IMR-90 (cell line): Measurements from ENCODE around the gene C9orf78. TPM values are rescaled to one million over a fixed set of nuclear protein-coding genes. Genes with fewer than 3 reads are reported as not detected.

Source experiments
- ATAC-seq: fragments of 200-7000 bp; cut with Tn5 transposase; 2 replicates; pipeline ENCODE4 v1.9.1; 2020; ENCODE audit warnings: low read depth, mild to moderate bottlenecking, moderate library complexity
- BruUV-seq: library from RNA; stranded (reverse); fragments of 400-500 nt; replicated peaks from 2 replicates; lab custom pipeline; 2021; lab: Mats Ljungman, UMichigan
- CTCF ChIA-PET: fragments of 300-600 bp; formaldehyde crosslinking; extraction: SDS; loops from one replicate; lab custom pipeline; 2021; ENCODE audit warnings: antibody characterized with exemption; lab: Yijun Ruan, JAX
- POLR2A ChIA-PET: fragments of 300-600 bp; sonication (Branson Sonifier 250); formaldehyde crosslinking; loops from one replicate; lab custom pipeline; 2022; ENCODE audit warnings: antibody characterized with exemption; ENCODE audit not compliant: unreplicated experiment; lab: Charles Lee
- DNase-seq: peaks from one replicate; pipeline ENCODE4 v3.0.0; 2013
- H2AFZ ChIP-seq: replicated peaks from 2 replicates; pipeline ENCODE3; 2013; ENCODE audit warnings: low read length, mild to moderate bottlenecking; ENCODE audit not compliant: poor library complexity
- H2AK5ac ChIP-seq: 2 replicates; pipeline ENCODE4 v1.6.1; 2013; ENCODE audit warnings: low read depth, low read length, inconsistent platforms
- H2AK9ac ChIP-seq: replicated peaks from 2 replicates; pipeline ENCODE3; 2013; ENCODE audit warnings: mild to moderate bottlenecking, low read depth, low read length, moderate library complexity; ENCODE audit not compliant: poor library complexity
- H2BK120ac ChIP-seq: 2 replicates; pipeline ENCODE4 v1.6.1; 2013; ENCODE audit warnings: low read depth, low read length, inconsistent platforms
- H2BK15ac ChIP-seq: 3 replicates; pipeline ENCODE4 v1.6.1; 2013; ENCODE audit warnings: low read depth, low read length, inconsistent platforms
- H2BK20ac ChIP-seq: 2 replicates; pipeline ENCODE4 v1.6.1; 2013; ENCODE audit warnings: low read depth, mild to moderate bottlenecking, inconsistent platforms, low read length, moderate library complexity
- H2BK5ac ChIP-seq: 2 replicates; pipeline ENCODE4 v1.6.1; 2013; ENCODE audit warnings: mild to moderate bottlenecking, low read depth, low read length, inconsistent platforms; ENCODE audit not compliant: poor library complexity, severe bottlenecking
- H3K14ac ChIP-seq: replicated peaks from 2 replicates; pipeline ENCODE4 v1.6.1; 2013; ENCODE audit warnings: low read depth, low read length, inconsistent platforms
- H3K18ac ChIP-seq: 2 replicates; pipeline ENCODE4 v1.6.1; 2013; ENCODE audit warnings: low read depth, low read length, control low read depth
- H3K23ac ChIP-seq: 2 replicates; pipeline ENCODE4 v1.6.1; 2013; ENCODE audit warnings: low read depth, low read length, inconsistent platforms
- H3K27ac ChIP-seq: 2 replicates; pipeline ENCODE4 v1.5.1; 2013; ENCODE audit warnings: mild to moderate bottlenecking, control low read depth, low read length; ENCODE audit not compliant: insufficient read depth
- H3K27me3 ChIP-seq: 2 replicates; pipeline ENCODE4 v1.6.1; 2013; ENCODE audit warnings: low read length; ENCODE audit not compliant: control insufficient read depth, insufficient read depth
- H3K36me3 ChIP-seq: 2 replicates; pipeline ENCODE4 v1.6.1; 2013; ENCODE audit warnings: low read length, mixed read lengths; ENCODE audit not compliant: control insufficient read depth, insufficient read depth
- H3K4ac ChIP-seq: 2 replicates; pipeline ENCODE4 v1.6.1; 2013; ENCODE audit warnings: low read depth, low read length, inconsistent platforms
- H3K4me1 ChIP-seq: 2 replicates; pipeline ENCODE4 v1.6.1; 2013; ENCODE audit warnings: low read length, mixed read lengths; ENCODE audit not compliant: control insufficient read depth, insufficient read depth
- H3K4me2 ChIP-seq: 2 replicates; pipeline ENCODE4 v1.6.1; 2013; ENCODE audit warnings: low read depth, mild to moderate bottlenecking, control low read depth, low read length, moderate library complexity
- H3K4me3 ChIP-seq: 2 replicates; pipeline ENCODE4 v1.5.1; 2013; ENCODE audit warnings: low read depth, mild to moderate bottlenecking, control low read depth, low read length, moderate library complexity; ENCODE audit not compliant: insufficient read depth
- H3K56ac ChIP-seq: 2 replicates; pipeline ENCODE4 v1.6.1; 2013; ENCODE audit warnings: low read length, inconsistent platforms; ENCODE audit not compliant: insufficient read depth; ENCODE audit errors: extremely low read depth
- H3K79me1 ChIP-seq, 2 experiments: 2 replicates each; pipeline ENCODE4 v1.6.1; 2013; ENCODE audit warnings: low read length in 2 of 2, inconsistent platforms in 1 of 2, low read depth in 1 of 2
- H3K9ac ChIP-seq: 2 replicates; pipeline ENCODE4 v1.6.1; 2013; ENCODE audit warnings: low read depth, low read length, control low read depth
- H3K9me1 ChIP-seq: 2 replicates; pipeline ENCODE4 v1.6.1; 2013; ENCODE audit warnings: low read length, inconsistent platforms; ENCODE audit not compliant: insufficient read depth
- H3K9me3 ChIP-seq: 2 replicates; pipeline ENCODE4 v1.6.1; 2013; ENCODE audit warnings: low read length; ENCODE audit not compliant: control insufficient read depth, insufficient read depth
- H4K20me1 ChIP-seq: 2 replicates; pipeline ENCODE4 v1.6.1; 2013; ENCODE audit warnings: low read length, inconsistent platforms; ENCODE audit not compliant: insufficient read depth
- H4K5ac ChIP-seq: 2 replicates; pipeline ENCODE4 v1.6.1; 2013; ENCODE audit warnings: mild to moderate bottlenecking, low read depth, low read length, control low read depth
- H4K8ac ChIP-seq, 2 experiments: 2 replicates each; pipeline ENCODE4 v1.6.1; 2013; ENCODE audit warnings: low read depth in 2 of 2, low read length in 2 of 2, control low read depth in 1 of 2, inconsistent platforms in 1 of 2
- H4K91ac ChIP-seq: 2 replicates; pipeline ENCODE4 v1.6.1; 2013; ENCODE audit warnings: low read depth, low read length, inconsistent platforms; ENCODE audit not compliant: insufficient read depth
- BHLHE40 ChIP-seq: fragments of 150-350 bp; IDR thresholded peaks from 2 replicates; pipeline ENCODE4 v1.6.1; 2016; ENCODE audit warnings: mild to moderate bottlenecking, low read depth, low read length
- CEBPB ChIP-seq: IDR thresholded peaks from 2 replicates; pipeline ENCODE4 v1.6.1; 2012; ENCODE audit warnings: low read depth, low read length, improper control_type of control experiment
- CHD1 ChIP-seq: IDR thresholded peaks from 2 replicates; pipeline ENCODE4 v1.6.1; 2012; ENCODE audit warnings: low read depth, low read length, improper control_type of control experiment
- FOS ChIP-seq: fragments of 150-350 bp; IDR thresholded peaks from 2 replicates; pipeline ENCODE4 v1.6.1; 2016; ENCODE audit warnings: low read depth, low read length
- MAFK ChIP-seq: IDR thresholded peaks from 2 replicates; pipeline ENCODE4 v1.6.1; 2012; ENCODE audit warnings: low read depth, low read length, improper control_type of control experiment
- MAZ ChIP-seq: IDR thresholded peaks from 2 replicates; pipeline ENCODE4 v1.6.1; 2012; ENCODE audit warnings: low read depth, mild to moderate bottlenecking, low read length, improper control_type of control experiment, moderate library complexity, borderline replicate concordance
- MXI1 ChIP-seq: IDR thresholded peaks from 2 replicates; pipeline ENCODE4 v1.6.1; 2012; ENCODE audit warnings: low read depth, mild to moderate bottlenecking, low read length, moderate library complexity, borderline replicate concordance
- NFE2L2 ChIP-seq: fragments of 150-350 bp; IDR thresholded peaks from 2 replicates; pipeline ENCODE4 v1.6.1; 2016; ENCODE audit warnings: low read depth, mild to moderate bottlenecking, low read length
- POLR2A ChIP-seq: IDR thresholded peaks from 2 replicates; pipeline ENCODE4 v1.6.1; 2012; ENCODE audit warnings: mild to moderate bottlenecking, low read depth, low read length
- RAD21 ChIP-seq: IDR thresholded peaks from 2 replicates; pipeline ENCODE4 v1.6.1; 2012; ENCODE audit warnings: low read length, improper control_type of control experiment
- RCOR1 ChIP-seq: IDR thresholded peaks from 2 replicates; pipeline ENCODE4 v1.6.1; 2012; ENCODE audit warnings: mild to moderate bottlenecking, low read length, improper control_type of control experiment; ENCODE audit not compliant: insufficient replicate concordance
- RFX5 ChIP-seq: IDR thresholded peaks from 2 replicates; pipeline ENCODE4 v1.8.0; 2012; ENCODE audit warnings: low read depth, mild to moderate bottlenecking, low read length, moderate library complexity
- SMC3 ChIP-seq: fragments of 150-350 bp; IDR thresholded peaks from 2 replicates; pipeline ENCODE4 v1.6.1; 2016; ENCODE audit warnings: low read depth, mild to moderate bottlenecking, antibody characterized with exemption, low read length, moderate library complexity
- WGBS, 2 experiments: methylation state at CpG; one replicate each; pipeline versions ENCODE4 v1.1.5 to v1.1.7; 2013; ENCODE audit warnings: missing lambda C conversion rate in 2 of 2; ENCODE audit not compliant: insufficient read length in 1 of 2; ENCODE audit errors: extremely low coverage in 2 of 2; 5-methylcytosine and 5-hydroxymethylcytosine counted together
- dilution Hi-C: fragments of 300-500 bp; cut with HindIII; formaldehyde crosslinking; loops from one replicate; pipeline ENCODE4 v1.14.3; 2018; ENCODE audit warnings: low sequenced_read_pairs; ENCODE audit not compliant: unreplicated experiment
- in situ Hi-C: fragments of 300-500 bp; cut with MboI; formaldehyde crosslinking; loops from 3 replicates; pipeline ENCODE4 v1.14.3; 2019; ENCODE audit warnings: low sequenced_read_pairs, inconsistent platforms, mixed read lengths
- intact Hi-C: fragments of 100-400 bp; cut with micrococcal nuclease; formaldehyde crosslinking; loops from 2 replicates; pipeline ENCODE4 v1.10.0; 2022
- polyA plus RNA-seq, 3 experiments: library from polyadenylated mRNA; depleted of rRNA; stranded (reverse); fragments of >200 nt; gene quantifications; 2 replicates each; pipeline ENCODE4 v1.2.3, GENCODE V29; 2012; ENCODE audit warnings: low replicate concordance in 1 of 3
- total RNA-seq: library from RNA; depleted of rRNA; stranded (reverse); fragments of >200 nt; gene quantifications from 2 replicates; pipeline ENCODE4 v1.2.3, GENCODE V29; 2012
- TF ChIP-seq, protein P1 (sequence below): fragments of 150-350 bp; IDR thresholded peaks from 2 replicates; pipeline ENCODE4 v1.6.1; 2017; ENCODE audit warnings: mild to moderate bottlenecking, antibody characterized with exemption, low read length, low read depth
- TF ChIP-seq, protein P2 (sequence below): fragments of 150-350 bp; IDR thresholded peaks from 2 replicates; pipeline ENCODE4 v1.6.1; 2016; ENCODE audit warnings: low read depth, mild to moderate bottlenecking, low read length, moderate library complexity, borderline replicate concordance
- TF ChIP-seq, protein P3 (sequence below): conservative IDR thresholded peaks from 2 replicates; pipeline ENCODE4 v1.5.1; 2012; ENCODE audit warnings: mild to moderate bottlenecking, low read depth, low read length, improper control_type of control experiment

Gene C9orf78
- total and polyA plus RNA-seq, 2 of the 4 experiments (the other 2 are of a cell fraction): 29.8 to 46.0 TPM

DNA sequence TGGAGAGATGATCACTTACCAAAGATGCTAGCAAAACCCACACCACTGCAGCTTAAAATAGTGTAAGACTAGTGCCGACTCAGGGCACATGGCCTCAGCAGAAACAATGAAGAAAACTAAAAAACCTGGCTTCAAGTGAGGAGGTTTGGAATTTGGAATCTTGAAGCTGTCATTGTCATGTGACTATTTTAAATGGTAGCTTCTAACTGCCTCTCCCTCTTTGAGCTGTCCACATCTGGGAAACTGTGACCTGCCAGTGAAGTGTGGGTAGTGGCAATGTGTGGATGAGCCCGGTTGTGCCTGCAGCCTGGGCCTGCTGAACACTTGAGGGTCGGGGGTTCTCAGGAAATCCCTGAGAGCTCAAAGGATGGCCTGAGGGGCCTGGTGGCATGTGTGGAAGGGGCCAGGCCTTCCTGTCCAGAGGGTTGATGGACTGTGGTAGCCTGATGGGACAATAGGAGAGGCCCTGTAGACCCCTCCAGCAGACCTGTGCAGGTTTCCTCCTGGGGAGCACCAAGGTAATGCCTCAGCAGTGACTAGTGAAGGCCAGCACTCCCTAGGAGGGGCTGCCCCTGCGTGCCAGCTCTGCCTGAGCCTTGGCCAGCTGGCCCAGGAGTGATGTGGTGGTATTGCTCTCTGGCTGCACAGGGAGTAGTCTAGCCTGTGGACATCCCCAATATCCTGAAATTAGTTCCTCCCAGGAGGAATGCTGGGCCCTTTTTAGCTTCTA lies 13.8 kb upstream of the C9orf78 start:
- H3K9me1 ChIP-seq: peaks cover 3% of the 10 kb centered on the region; the same call in 1 of the 2 replicates
- no peaks in the 10 kb centered on the region for H3K4me1 ChIP-seq
- H2BK120ac ChIP-seq: no peak overlapping the region
- no peak overlapping the region for H3K4me2 ChIP-seq
- no peak overlapping the region for H3K4ac ChIP-seq
- H3K79me1 ChIP-seq: 0 out of 4 replicates have a peak, but pooled peaks cover 0 to 3% of the 10 kb centered on the region in 2 experiments
- dilution Hi-C loops (no loop called here), in situ Hi-C loops (no loop called here), intact Hi-C loops (no loop called here)
- no peak overlapping the region for H3K14ac ChIP-seq
- no peak overlapping the region for H3K4me3 ChIP-seq
- H2BK15ac ChIP-seq: no peak overlapping the region
- no peak overlapping the region for H2BK5ac ChIP-seq
- no peak overlapping the region for H3K56ac ChIP-seq
- peaks cover 4% of the 10 kb centered on the region; the same call in 1 of the 2 replicates for H4K20me1 ChIP-seq
- no peak overlapping the region for H4K5ac ChIP-seq
- no peak overlapping the region for H2BK20ac ChIP-seq
- no peak overlapping the region for H3K9ac ChIP-seq
- H3K9me3 ChIP-seq: no peaks in the 10 kb centered on the region
- no peak overlapping the region for H2AFZ ChIP-seq
- no CpG with 5 or more reads among the region's 4 CpGs for WGBS, 2 experiments
- H2AK5ac ChIP-seq: no peak overlapping the region
- H2AK9ac ChIP-seq: no peak overlapping the region
- no peak for DNase-seq
- ChIA-PET CTCF (no interaction called here), POLR2A (no interaction called here)
- H3K27ac ChIP-seq: no peak overlapping the region
- no peak for ATAC-seq
- TF ChIP-seq, protein P1, sequence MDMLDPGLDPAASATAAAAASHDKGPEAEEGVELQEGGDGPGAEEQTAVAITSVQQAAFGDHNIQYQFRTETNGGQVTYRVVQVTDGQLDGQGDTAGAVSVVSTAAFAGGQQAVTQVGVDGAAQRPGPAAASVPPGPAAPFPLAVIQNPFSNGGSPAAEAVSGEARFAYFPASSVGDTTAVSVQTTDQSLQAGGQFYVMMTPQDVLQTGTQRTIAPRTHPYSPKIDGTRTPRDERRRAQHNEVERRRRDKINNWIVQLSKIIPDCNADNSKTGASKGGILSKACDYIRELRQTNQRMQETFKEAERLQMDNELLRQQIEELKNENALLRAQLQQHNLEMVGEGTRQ: no peak
- no peak for TF ChIP-seq RFX5
- TF ChIP-seq, protein P2, sequence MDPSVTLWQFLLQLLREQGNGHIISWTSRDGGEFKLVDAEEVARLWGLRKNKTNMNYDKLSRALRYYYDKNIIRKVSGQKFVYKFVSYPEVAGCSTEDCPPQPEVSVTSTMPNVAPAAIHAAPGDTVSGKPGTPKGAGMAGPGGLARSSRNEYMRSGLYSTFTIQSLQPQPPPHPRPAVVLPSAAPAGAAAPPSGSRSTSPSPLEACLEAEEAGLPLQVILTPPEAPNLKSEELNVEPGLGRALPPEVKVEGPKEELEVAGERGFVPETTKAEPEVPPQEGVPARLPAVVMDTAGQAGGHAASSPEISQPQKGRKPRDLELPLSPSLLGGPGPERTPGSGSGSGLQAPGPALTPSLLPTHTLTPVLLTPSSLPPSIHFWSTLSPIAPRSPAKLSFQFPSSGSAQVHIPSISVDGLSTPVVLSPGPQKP: no peak
- TF ChIP-seq SMC3: no peak
- no peak for TF ChIP-seq MAZ
- no peak for TF ChIP-seq RAD21
- TF ChIP-seq BHLHE40: no peak
- TF ChIP-seq NFE2L2: no peak
- TF ChIP-seq RCOR1: no peak
- no peak for TF ChIP-seq FOS
- TF ChIP-seq POLR2A: no peak
- TF ChIP-seq, protein P3, sequence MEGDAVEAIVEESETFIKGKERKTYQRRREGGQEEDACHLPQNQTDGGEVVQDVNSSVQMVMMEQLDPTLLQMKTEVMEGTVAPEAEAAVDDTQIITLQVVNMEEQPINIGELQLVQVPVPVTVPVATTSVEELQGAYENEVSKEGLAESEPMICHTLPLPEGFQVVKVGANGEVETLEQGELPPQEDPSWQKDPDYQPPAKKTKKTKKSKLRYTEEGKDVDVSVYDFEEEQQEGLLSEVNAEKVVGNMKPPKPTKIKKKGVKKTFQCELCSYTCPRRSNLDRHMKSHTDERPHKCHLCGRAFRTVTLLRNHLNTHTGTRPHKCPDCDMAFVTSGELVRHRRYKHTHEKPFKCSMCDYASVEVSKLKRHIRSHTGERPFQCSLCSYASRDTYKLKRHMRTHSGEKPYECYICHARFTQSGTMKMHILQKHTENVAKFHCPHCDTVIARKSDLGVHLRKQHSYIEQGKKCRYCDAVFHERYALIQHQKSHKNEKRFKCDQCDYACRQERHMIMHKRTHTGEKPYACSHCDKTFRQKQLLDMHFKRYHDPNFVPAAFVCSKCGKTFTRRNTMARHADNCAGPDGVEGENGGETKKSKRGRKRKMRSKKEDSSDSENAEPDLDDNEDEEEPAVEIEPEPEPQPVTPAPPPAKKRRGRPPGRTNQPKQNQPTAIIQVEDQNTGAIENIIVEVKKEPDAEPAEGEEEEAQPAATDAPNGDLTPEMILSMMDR: no peak
- no peak for TF ChIP-seq MXI1
- no peak for TF ChIP-seq CEBPB
- TF ChIP-seq CHD1: no peak
- TF ChIP-seq MAFK: no peak
- no peak overlapping the region for H4K91ac ChIP-seq
- no peak overlapping the region for H3K18ac ChIP-seq
- BruUV-seq: no TSS peak
- no peaks in the 10 kb centered on the region for H3K27me3 ChIP-seq
- no peak overlapping the region for H3K23ac ChIP-seq
- H4K8ac ChIP-seq: no peak overlapping the region
- H3K36me3 ChIP-seq: peaks cover 22% of the 10 kb centered on the region
